Skeletal muscle satellite cell (primary cell): ENCODE data around the gene PPIF.

Source experiments
- H3K27me3 ChIP-seq: 2 replicates; pipeline ENCODE4 v1.7.0; 2013; ENCODE audit warnings: low read length; ENCODE audit not compliant: control insufficient read depth, insufficient read depth
- H3K36me3 ChIP-seq: 2 replicates; pipeline ENCODE4 v1.7.0; 2013; ENCODE audit warnings: mild to moderate bottlenecking, control low read depth, low read length; ENCODE audit not compliant: insufficient read depth
- H3K4me1 ChIP-seq: 2 replicates; pipeline ENCODE4 v1.7.0; 2013; ENCODE audit warnings: low read length; ENCODE audit not compliant: control insufficient read depth, insufficient read depth
- H3K4me2 ChIP-seq: 2 replicates; pipeline ENCODE4 v1.7.0; 2013; ENCODE audit warnings: mild to moderate bottlenecking, low read length
- H3K4me3 ChIP-seq: 2 replicates; pipeline ENCODE4 v1.7.0; 2013; ENCODE audit warnings: low read length
- H3K9ac ChIP-seq: 2 replicates; pipeline ENCODE4 v1.7.0; 2013; ENCODE audit warnings: mild to moderate bottlenecking, low read depth, low read length, moderate library complexity
- H3K9me3 ChIP-seq: replicated peaks from 2 replicates; pipeline ENCODE4 v1.7.0; 2013; ENCODE audit warnings: mild to moderate bottlenecking, control low read depth, low read length

PPIF gene

GRCh38 chr10:79315602-79315920 is 31.7 kb upstream of the PPIF start:
- Histone ChIP-seq H3K4me2 (no peak overlapping the region), H3K36me3 (peaks cover 41% of the 10 kb centered on the region), H3K27me3 (no peaks in the 10 kb centered on the region), H3K4me3 (no peak overlapping the region), H3K4me1 (peaks cover 41% of the 10 kb centered on the region), H3K9me3 (no peaks in the 10 kb centered on the region), H3K9ac (no peak overlapping the region)

DNA sequence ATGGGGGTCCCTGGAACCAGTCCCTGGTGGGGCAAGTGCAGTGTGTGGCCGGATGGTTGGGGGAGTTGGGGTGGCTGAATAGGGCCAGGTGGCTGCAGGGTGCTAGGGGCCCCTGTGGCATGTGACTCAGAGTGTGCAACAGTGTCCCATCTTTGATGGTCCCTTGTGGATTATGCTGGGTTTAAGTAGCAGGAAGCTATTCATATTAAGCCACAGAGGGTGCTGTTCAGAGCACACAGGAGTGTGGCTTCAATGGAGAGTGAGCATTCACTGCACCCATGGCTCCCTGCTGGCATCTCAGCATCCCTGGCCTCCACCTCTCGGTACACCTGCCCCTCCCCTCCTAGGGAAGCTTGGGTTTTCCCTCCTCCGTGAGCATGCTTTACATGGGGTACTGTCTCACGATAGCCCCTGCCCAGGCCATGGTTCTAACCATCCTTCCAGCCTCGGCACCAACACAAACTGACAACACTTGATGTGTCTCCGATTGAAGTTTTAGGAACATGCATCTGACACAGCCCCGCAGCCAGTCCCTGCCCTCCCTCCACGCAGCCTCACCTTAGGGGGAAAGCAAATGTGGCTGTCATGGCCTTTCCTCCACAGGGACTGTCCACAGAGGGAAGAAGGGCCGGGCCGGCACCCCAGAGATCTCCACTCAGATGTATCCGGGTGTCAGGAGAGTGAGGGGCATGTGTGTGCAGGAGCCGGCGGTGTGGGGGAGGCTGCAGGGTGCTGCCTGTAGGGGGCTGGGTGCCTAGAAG is 30.4 kb upstream of the PPIF start:
- H3K9me3 ChIP-seq = no peaks in the 10 kb centered on the region
- H3K4me2 ChIP-seq = peak overlapping the region; percentile 18
- H3K27me3 ChIP-seq = no peaks in the 10 kb centered on the region
- H3K4me1 ChIP-seq = peaks cover 53% of the 10 kb centered on the region
- H3K9ac ChIP-seq = peak overlapping the region; percentile 49
- no peak overlapping the region for H3K4me3 ChIP-seq
- H3K36me3 ChIP-seq = peaks cover 36% of the 10 kb centered on the region

GRCh38 chr10:79318369-79318768 is 28.9 kb upstream of the PPIF start:
- no peaks in the 10 kb centered on the region for H3K9me3 ChIP-seq
- H3K36me3 ChIP-seq = peaks cover 25% of the 10 kb centered on the region
- H3K4me2 ChIP-seq = peak overlapping the region; percentile 60
- H3K4me3 ChIP-seq = peak overlapping the region; percentile 46
- H3K9ac ChIP-seq = peak overlapping the region; percentile 80
- H3K27me3 ChIP-seq = no peaks in the 10 kb centered on the region
- peaks cover 68% of the 10 kb centered on the region for H3K4me1 ChIP-seq

GRCh38 chr10:79319115-79319771 is 28.0 kb upstream of the PPIF start:
- no peak overlapping the region for H3K4me2 ChIP-seq
- H3K4me3 ChIP-seq = no peak overlapping the region
- H3K9me3 ChIP-seq = no peaks in the 10 kb centered on the region
- H3K27me3 ChIP-seq = no peaks in the 10 kb centered on the region
- no peak overlapping the region for H3K9ac ChIP-seq
- H3K36me3 ChIP-seq = peaks cover 17% of the 10 kb centered on the region
- peaks cover 73% of the 10 kb centered on the region for H3K4me1 ChIP-seq

DNA sequence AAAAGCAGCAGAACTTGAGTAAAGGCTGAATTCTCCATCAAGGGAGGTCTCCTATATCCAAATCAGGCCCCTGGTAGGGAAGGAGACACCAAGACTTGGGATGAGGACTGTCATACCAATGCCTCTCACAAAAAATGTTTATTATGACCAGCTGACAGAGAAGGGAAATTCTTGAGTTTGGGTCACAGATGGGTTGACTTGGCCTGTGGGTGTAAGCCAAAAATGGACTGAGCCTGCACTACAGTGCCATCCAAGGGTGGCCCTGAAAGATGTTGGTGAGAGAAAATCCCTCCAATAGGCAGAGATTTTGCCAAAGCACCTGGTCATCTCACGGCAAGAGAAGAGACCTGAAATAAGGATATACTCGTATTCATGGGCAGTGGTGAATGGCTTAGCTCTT is 27.0 kb upstream of the PPIF start:
- no peak overlapping the region for H3K4me2 ChIP-seq
- no peaks in the 10 kb centered on the region for H3K9me3 ChIP-seq
- H3K36me3 ChIP-seq = peaks cover 7% of the 10 kb centered on the region
- peaks cover 73% of the 10 kb centered on the region for H3K4me1 ChIP-seq
- H3K4me3 ChIP-seq = no peak overlapping the region
- H3K27me3 ChIP-seq = no peaks in the 10 kb centered on the region
- H3K9ac ChIP-seq = peak overlapping the region; percentile 41

DNA sequence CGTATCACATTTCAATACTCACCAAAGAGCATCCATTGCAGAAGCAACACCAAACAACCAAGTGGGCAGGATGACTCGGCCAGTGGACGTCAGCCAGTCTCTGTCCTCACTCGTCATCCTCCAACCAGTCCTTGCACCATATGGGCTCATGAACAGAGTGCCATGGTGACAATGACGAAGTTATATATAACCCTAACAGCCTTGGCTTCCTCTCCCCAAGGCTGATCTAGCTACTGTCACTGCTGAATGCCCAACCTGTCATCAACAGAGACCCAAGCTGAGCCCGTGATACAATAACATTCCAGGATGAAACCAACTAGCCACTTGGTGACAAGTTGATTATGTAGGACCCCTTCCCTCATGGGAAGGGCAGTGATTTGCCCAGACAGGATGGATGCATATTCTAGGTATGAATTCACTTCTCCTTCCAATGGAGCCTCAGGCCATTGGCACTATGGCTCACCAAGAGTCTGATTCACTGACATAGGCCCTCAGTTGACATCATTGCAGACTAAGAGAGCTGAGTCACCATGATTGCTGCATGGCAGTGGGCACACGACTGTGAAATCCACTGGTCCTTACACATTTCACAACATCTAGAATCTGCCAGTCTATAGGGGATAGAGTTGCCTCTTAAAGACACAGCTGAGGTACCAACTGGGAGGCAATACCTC is 26.3 kb upstream of the PPIF start:
- Histone ChIP-seq H3K4me3 (peak overlapping the region; percentile 18), H3K9ac (peak overlapping the region; percentile 41), H3K36me3 (peaks cover under 1% of the 10 kb centered on the region), H3K4me1 (peaks cover 73% of the 10 kb centered on the region), H3K27me3 (no peaks in the 10 kb centered on the region), H3K9me3 (no peaks in the 10 kb centered on the region), H3K4me2 (peak overlapping the region; percentile 18)

DNA sequence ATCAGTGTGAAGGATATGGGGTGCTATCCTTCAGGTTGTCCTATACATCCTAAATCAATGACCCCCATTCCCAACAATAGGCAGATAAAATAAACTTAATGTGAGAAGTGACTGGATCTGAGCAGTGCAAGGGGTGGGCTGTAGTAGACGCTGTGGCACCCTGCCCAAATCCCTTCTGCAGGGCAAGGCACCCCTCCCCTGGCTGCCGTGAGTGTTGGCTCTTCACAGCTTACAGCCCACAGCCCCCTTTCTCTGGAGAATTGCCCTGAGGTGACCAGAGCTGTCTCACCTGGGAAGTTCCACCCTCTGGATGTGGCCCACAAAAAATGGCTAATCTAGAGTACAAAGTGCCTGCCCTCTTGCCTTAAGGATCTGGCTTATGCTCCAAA is 25.8 kb upstream of the PPIF start:
- Histone ChIP-seq H3K36me3 (no peaks in the 10 kb centered on the region), H3K9me3 (no peaks in the 10 kb centered on the region), H3K9ac (no peak overlapping the region), H3K4me2 (peak overlapping the region; percentile 2), H3K27me3 (no peaks in the 10 kb centered on the region), H3K4me3 (no peak overlapping the region), H3K4me1 (peaks cover 71% of the 10 kb centered on the region)

GRCh38 chr10:79321951-79322350 is 25.3 kb upstream of the PPIF start:
- Histone ChIP-seq H3K9ac (no peak overlapping the region), H3K9me3 (no peaks in the 10 kb centered on the region), H3K4me1 (peaks cover 67% of the 10 kb centered on the region), H3K4me2 (no peak overlapping the region), H3K27me3 (no peaks in the 10 kb centered on the region), H3K4me3 (no peak overlapping the region), H3K36me3 (no peaks in the 10 kb centered on the region)

- Histone ChIP-seq H3K4me2 (no peak overlapping the region), H3K9ac (peak overlapping the region; percentile 6), H3K4me3 (no peak overlapping the region), H3K27me3 (no peaks in the 10 kb centered on the region), H3K9me3 (no peaks in the 10 kb centered on the region), H3K4me1 (peaks cover 57% of the 10 kb centered on the region), H3K36me3 (no peaks in the 10 kb centered on the region)
Measured at GRCh38 chr10:79322616-79323543, 24.4 kb upstream of the PPIF start.

DNA sequence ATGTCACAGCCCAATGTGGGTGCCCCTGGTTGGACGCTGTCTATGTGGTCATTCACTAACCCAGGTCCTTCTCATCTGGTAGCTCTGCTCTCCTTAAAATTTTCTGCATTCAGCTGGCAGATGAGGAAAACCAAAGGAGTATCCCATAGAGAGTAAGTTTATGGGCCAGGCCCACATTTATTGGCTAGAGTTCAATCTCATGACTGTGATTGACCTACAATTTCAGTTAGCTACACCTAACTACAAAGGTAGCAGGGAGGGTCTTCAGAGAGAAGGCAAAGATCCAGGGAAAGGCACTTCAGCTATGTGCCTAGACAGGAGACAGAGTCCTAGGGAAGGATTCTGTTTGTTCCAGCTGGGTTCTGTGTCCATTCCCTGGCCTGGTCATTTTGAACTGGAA is 23.7 kb upstream of the PPIF start:
- Histone ChIP-seq H3K36me3 (no peaks in the 10 kb centered on the region), H3K9ac (peak overlapping the region; percentile 0), H3K4me1 (peaks cover 50% of the 10 kb centered on the region), H3K27me3 (no peaks in the 10 kb centered on the region), H3K4me2 (no peak overlapping the region), H3K4me3 (no peak overlapping the region), H3K9me3 (no peaks in the 10 kb centered on the region)
